ENCODE data around the gene PLA2R1. TPM values are rescaled to one million over a fixed set of nuclear protein-coding genes. Genes with fewer than 3 reads are reported as not detected.

PLA2R1 gene
- 100 to 1,000 TPM in 3 of 4 donors, 10 to 100 TPM in 1; 86.0 to 246 (median 152) TPM for total RNA-seq

GRCh38 chr2:160062292-160063005 lies at the start of gene PLA2R1:
TSS of gene PLA2R1 (minus strand) at chr2:160062615. CDS start at chr2:160062403, 212 bp downstream.
- WGBS, 2 donors = 0 to 2% methylated on average over 12 to 15 of the region's 52 CpGs
- TF ChIP-seq CTCF (IDR thresholded peaks at IDR 0.05) = no peak
- TF ChIP-seq POLR2A (IDR thresholded peaks at IDR 0.05) = peak; percentile 17 to 85
- Histone ChIP-seq H3K4me1 (peaks cover 28 to 46% of the 10 kb centered on the region in 2 donors), H3K27ac (peak within 1 kb of the TSS; percentile 78 to 91 (median 78)), H3K27me3 (no peaks in the 10 kb centered on the region), H3K9me3 (no peaks in the 10 kb centered on the region), H3K4me3 (replicated peaks in 1 of 3) (peak within 1 kb of the TSS; percentile 37 to 86 (median 74)), H3K36me3 (no peaks in the 10 kb centered on the region)
- intact Hi-C loops (cut with DNase I) = no loop called here
- DNase-seq = peak; percentile 76 to 79

- no peak for TF ChIP-seq CTCF (IDR thresholded peaks at IDR 0.05)
- TF ChIP-seq POLR2A (IDR thresholded peaks at IDR 0.05) = no peak
- H3K4me3 ChIP-seq (replicated peaks in 1 of 3) = no peak overlapping the region
- 76 to 84% methylated on average over 7 of the region's 7 CpGs for WGBS, 2 donors
- no peaks in the 10 kb centered on the region for H3K27me3 ChIP-seq
- H3K36me3 ChIP-seq = no peaks in the 10 kb centered on the region
- H3K27ac ChIP-seq = peak overlapping the region in 1 of 3 donors; percentile 5
- intact Hi-C loops (cut with DNase I) = no loop called here
- H3K4me1 ChIP-seq = no peaks in the 10 kb centered on the region
- no peaks in the 10 kb centered on the region for H3K9me3 ChIP-seq
- peak in 1 of 2 donors; percentile 29 for DNase-seq
Observed at GRCh38 chr2:160110674-160111239, 48.3 kb upstream of the PLA2R1 start.

GRCh38 chr2:160109939-160110673 lies 47.7 kb upstream of the PLA2R1 start:
- no peaks in the 10 kb centered on the region for H3K36me3 ChIP-seq
- no peaks in the 10 kb centered on the region for H3K27me3 ChIP-seq
- H3K4me3 ChIP-seq (replicated peaks in 1 of 3) = no peak overlapping the region
- H3K4me1 ChIP-seq = no peaks in the 10 kb centered on the region
- DNase-seq = peak; percentile 70 to 75
- TF ChIP-seq POLR2A (IDR thresholded peaks at IDR 0.05) (no peak), CTCF (IDR thresholded peaks at IDR 0.05) (peak; percentile 37 to 88 (median 78))
- intact Hi-C loops (cut with DNase I) = loop anchor here (10.0 kb wide), 1 partner anchor 865 kb away; no protein-coding TSS in a partner anchor
- H3K9me3 ChIP-seq = no peaks in the 10 kb centered on the region
- peak overlapping the region in 1 of 3 donors; percentile 5 for H3K27ac ChIP-seq
- WGBS, 2 donors = 42 to 43% methylated on average over 8 of the region's 8 CpGs

GRCh38 chr2:160109243-160109642 lies 46.8 kb upstream of the PLA2R1 start:
- H3K27ac ChIP-seq = no peak overlapping the region
- no peaks in the 10 kb centered on the region for H3K36me3 ChIP-seq
- no peaks in the 10 kb centered on the region for H3K27me3 ChIP-seq
- TF ChIP-seq POLR2A (IDR thresholded peaks at IDR 0.05) = no peak
- TF ChIP-seq CTCF (IDR thresholded peaks at IDR 0.05) = no peak
- DNase-seq = no peak
- no peak overlapping the region for H3K4me3 ChIP-seq (replicated peaks in 1 of 3)
- WGBS, 2 donors = 89 to 94% methylated on average over 3 of the region's 3 CpGs
- intact Hi-C loops (cut with DNase I) = loop anchor here (10.0 kb wide), 1 partner anchor 866 kb away; no protein-coding TSS in a partner anchor
- H3K9me3 ChIP-seq = no peaks in the 10 kb centered on the region
- H3K4me1 ChIP-seq = peaks cover 0 to 4% of the 10 kb centered on the region in 2 donors

All from thyroid gland (tissue), 4 donors.